Renal cortex interstitium (tissue), 11 donors: ENCODE measurements around the gene IRAK2. TPM values are rescaled to one million over a fixed set of nuclear protein-coding genes. Genes with fewer than 3 reads are reported as not detected.
A peak's percentile ranks its signal among the peaks of the same experiment; 100 is the strongest.

Experiments used
- DNase-seq, 11 donors: peaks; one replicate each; pipeline ENCODE4 v3.0.0-alpha.2; 2013; ENCODE audit warnings: low read depth in 9 of 11, low spot score in 4 of 11; ENCODE audit errors: extremely low read depth in 1 of 11
- polyA plus RNA-seq, 3 donors: library from polyadenylated mRNA; unstranded; fragments of 120-200 nt; gene quantifications; one replicate each; pipeline ENCODE4 v1.2.1, GENCODE V29; 2013; ENCODE audit not compliant: insufficient read length in 3 of 3

The IRAK2 gene
- polyA plus RNA-seq, 3 donors = 0.61 to 0.76 (median 0.70) TPM

GRCh38 chr3:10213156-10213792, 48.6 kb downstream of the IRAK2 start:
- DNase-seq = no peak

DNA sequence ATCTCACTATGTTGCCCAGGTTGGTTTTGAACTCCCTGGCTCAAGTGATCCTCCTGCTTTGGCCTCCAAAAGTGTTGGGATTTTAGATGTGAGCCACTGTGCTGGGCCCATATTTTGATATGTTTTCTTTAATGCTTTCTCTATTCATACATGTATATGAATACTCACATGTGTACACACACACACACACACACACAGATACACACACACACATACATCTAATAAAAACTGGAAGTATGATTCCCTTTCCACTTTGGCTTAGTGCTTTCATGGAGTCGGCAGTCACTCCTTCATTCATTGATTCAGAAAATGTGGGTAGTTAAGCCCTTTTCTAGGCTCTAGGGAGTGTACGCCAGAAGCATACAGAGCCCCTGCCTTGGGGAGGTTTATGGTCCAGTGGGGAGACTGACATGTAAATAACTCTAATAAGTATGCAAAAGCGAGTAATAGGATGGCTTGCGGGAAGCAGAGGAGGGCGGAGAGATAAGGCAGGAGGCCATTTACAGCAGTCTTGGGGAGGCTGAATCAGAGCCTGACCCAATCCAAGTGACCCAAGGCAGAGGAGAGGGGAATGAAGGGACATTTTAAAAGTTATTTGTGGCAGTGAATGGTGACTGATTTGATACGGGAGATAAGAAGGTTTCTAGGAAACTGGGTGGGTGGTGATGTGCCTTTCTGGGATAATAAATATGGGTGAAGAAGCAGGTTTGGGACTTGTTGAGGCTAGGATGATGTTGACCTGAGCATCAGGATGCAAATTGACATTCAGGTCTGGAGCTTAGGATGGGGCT, 51.1 kb downstream of the IRAK2 start:
- DNase-seq = no peak

GRCh38 chr3:10217359-10217758, 52.6 kb downstream of the IRAK2 start:
- no peak for DNase-seq

DNA sequence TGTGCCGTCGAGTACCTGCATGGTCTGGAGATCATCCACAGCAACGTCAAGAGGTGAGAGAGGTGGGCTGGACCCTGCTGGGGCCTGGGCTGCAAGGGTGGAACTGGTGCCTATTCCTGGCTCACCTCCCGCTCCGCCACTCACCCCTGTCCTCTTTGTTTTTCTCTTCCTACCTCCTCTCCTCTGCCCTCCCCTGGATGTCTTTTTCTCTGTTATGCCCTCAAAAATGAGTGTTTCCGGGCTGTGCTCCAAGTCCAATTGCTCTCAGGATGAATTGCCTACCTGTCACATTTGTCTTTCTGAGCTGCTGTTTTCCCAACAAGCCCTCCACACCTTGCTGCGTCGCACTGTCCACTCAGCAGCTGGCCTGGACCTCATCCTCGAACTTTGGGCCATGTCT, 55.0 kb downstream of the IRAK2 start:
- DNase-seq = no peak

- no peak for DNase-seq
These were observed 59.2 kb downstream of the IRAK2 start for GRCh38 chr3:10223676-10224639.

- DNase-seq = peak in 8 of 11 donors; percentile 15 to 54 (median 32)
These were observed 60.3 kb downstream of the IRAK2 start for GRCh38 chr3:10224794-10225665.

- no peak for DNase-seq
These were observed 61.6 kb downstream of the IRAK2 start for GRCh38 chr3:10226293-10226692.

GRCh38 chr3:10228248-10228950, 63.7 kb downstream of the IRAK2 start:
- no peak for DNase-seq

DNA sequence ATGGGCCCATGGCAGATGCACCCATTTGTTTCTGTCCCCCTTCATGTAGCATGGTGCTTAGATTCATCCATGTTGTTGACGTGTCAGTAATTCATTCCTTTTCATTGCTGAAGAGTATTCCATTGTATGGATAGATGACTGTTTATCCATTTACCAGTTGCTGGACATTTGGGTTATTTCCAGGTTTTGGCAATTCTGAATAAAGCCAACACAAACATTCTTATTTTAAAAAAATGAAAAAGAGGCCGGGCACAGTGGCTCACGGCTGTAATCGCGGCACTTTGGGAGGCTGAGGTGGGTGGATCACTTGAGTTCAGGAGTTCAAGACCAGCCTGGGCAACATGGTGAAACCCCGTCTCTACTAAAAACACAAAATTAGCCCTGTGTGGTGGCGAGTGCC, 64.9 kb downstream of the IRAK2 start:
- no peak for DNase-seq

DNA sequence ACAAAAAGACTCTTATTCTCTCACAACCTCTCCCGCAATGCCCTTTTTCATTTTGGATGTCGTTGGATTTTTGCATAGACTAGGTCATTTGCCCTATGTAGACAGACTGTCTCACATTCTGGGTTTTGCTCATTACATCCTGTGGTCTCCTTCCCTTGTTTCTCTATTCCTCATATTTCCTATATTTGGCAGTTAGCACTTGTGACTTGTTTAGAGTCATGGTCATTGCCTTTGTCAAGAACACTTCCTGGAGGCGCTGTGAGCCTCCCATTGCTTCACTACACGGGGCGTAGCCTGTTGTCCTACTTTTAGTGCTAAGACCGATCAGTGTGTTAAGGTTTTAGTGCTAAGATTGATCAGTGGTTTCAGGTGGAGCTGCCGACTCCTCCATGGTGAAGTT, 67.4 kb downstream of the IRAK2 start:
- DNase-seq = no peak

- no peak for DNase-seq
These were observed 69.3 kb downstream of the IRAK2 start for GRCh38 chr3:10233988-10234387.

GRCh38 chr3:10234526-10235230, 70.0 kb downstream of the IRAK2 start:
- DNase-seq = no peak

DNA sequence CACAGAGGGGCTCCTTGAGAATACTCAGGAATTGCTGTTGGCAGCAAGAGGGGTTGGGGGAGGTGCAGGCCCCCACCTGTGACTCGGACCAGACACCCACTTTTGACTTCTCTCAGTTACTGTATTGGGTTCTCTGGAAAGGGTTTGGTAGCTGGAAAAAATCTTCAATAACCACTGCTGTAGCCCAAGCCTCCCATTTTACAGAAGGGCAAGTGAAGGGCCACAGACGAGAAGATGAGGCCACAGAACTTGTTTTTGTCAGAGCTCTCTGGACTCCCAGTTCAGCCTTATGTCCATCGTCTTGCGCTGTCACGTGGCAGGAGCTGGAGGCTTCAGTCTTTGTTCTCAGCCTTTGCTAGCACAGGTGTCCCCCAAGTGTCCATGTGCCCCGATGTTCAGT, 70.8 kb downstream of the IRAK2 start:
- DNase-seq = no peak

DNA sequence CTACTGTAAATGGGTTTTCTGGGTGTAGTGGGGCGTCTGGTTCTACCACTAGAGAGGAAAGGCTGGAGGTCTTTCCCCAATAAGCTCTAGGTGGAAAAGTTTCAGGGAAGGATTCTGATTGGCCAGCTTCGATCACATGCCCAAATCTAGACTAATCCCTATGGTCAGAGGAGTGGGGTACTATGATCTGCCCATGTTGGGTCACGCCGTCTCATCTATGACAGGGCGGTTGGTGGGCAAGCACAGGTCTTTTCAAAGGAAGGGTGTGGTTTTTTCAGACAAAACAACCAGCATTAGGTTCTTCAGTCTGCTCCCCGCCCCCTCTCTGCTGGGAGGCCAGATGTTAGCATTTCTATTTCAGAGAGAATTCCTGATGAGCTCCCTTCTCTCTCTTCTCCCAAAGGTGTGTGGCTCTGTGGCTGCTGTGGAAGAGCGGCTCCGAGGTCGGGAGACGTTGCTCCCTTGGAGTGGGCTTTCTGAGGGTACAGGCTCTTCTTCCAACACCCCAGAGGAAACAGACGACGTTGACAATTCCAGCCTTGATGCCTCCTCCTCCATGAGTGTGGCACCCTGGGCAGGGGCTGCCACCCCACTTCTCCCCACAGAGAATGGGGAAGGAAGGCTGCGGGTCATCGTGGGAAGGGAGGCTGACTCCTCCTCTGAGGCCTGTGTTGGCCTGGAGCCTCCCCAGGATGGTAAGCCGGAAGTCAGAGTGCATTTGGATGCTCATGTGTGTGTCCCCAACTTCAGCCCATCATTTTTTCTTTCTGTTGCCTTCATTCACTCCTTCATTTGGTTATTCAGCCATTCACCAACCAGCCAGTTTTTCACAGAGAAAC, 73.8 kb downstream of the IRAK2 start:
- DNase-seq = no peak

DNA sequence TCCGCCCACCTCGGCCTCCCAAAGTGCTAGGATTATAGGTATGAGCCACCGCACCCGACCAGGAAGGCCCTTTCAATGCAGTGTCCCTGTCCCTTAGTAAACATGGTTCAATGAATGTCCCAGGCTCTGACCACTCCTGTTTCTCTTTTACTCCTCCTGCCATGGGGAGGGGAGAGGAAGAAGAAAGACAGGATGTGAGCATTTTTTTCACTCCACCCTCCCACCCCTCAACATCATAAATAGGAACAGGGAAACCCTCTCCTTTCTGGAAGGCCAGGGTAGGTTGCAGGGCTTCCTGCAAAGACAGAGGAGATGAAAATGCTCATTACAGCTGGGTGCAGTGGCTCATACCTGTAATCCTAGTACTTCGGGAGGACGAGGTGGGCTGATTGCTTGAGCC, 76.1 kb downstream of the IRAK2 start:
- DNase-seq = no peak

GRCh38 chr3:10242182-10243065, 77.7 kb downstream of the IRAK2 start:
- no peak for DNase-seq
